ENCODE results near the gene FBXO27.
A peak's percentile ranks its signal among the peaks of the same experiment; 100 is the strongest.

The FBXO27 gene

DNA sequence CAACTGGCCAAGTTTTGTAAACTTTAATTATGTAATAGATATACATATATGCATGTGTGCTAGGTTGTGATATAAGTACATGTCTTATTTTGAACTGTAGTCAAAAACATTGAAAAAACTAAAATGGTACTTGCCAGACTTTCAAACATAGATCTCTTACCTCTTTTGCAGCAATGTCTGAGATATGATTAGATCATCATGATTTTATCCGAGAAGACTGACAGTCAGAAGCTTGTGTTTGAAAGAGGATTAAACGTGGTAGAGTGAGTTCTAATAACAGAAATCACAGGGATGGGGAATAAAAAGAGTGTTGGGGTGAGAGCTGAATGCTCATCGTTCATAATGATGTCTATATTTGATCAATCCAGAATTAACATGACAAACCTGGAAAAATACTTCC is 33.6 kb upstream of the FBXO27 start:
- H3K27ac ChIP-seq, result peak overlapping the region; percentile 71
- H3K4me3 ChIP-seq (ENCODE audit: low read depth, low read length), result peak overlapping the region; percentile 12
- H2AFZ ChIP-seq, result peak overlapping the region; percentile 2
- H3K4me2 ChIP-seq (ENCODE audit: low read length), result peak overlapping the region; percentile 39
- H3K79me2 ChIP-seq, result no peaks in the 10 kb centered on the region
- no peaks in the 10 kb centered on the region for H3K27me3 ChIP-seq (ENCODE audit: control insufficient read depth, insufficient read depth, low read length)
- H3K36me3 ChIP-seq (ENCODE audit: control insufficient read depth, insufficient read depth, low read length), result no peaks in the 10 kb centered on the region
- no peak overlapping the region for H3K9ac ChIP-seq
- TF ChIP-seq CTCF (IDR thresholded peaks at IDR 0.05), result no peak
- H3K9me3 ChIP-seq (ENCODE audit: control insufficient read depth, low read length), result no peaks in the 10 kb centered on the region
- peaks cover 24% of the 10 kb centered on the region for H3K4me1 ChIP-seq

- Histone ChIP-seq H3K9ac (no peak overlapping the region), H3K27ac (no peak overlapping the region), H3K4me1 (peaks cover 24% of the 10 kb centered on the region), H2AFZ (no peak overlapping the region), H3K4me2 (ENCODE audit: low read length) (no peak overlapping the region), H3K36me3 (ENCODE audit: control insufficient read depth, insufficient read depth, low read length) (no peaks in the 10 kb centered on the region), H3K9me3 (ENCODE audit: control insufficient read depth, low read length) (no peaks in the 10 kb centered on the region), H3K27me3 (ENCODE audit: control insufficient read depth, insufficient read depth, low read length) (no peaks in the 10 kb centered on the region), H3K4me3 (ENCODE audit: low read depth, low read length) (no peak overlapping the region), H3K79me2 (no peaks in the 10 kb centered on the region)
- no peak for TF ChIP-seq CTCF (IDR thresholded peaks at IDR 0.05)
Observed at GRCh38 chr19:39064405-39064804, 32.1 kb upstream of the FBXO27 start.

GRCh38 chr19:39060171-39060570 is 27.8 kb upstream of the FBXO27 start:
- TF ChIP-seq CTCF (IDR thresholded peaks at IDR 0.05), result no peak
- Histone ChIP-seq H3K36me3 (ENCODE audit: control insufficient read depth, insufficient read depth, low read length) (no peaks in the 10 kb centered on the region), H3K4me1 (peaks cover 10% of the 10 kb centered on the region), H3K4me3 (ENCODE audit: low read depth, low read length) (no peak overlapping the region), H3K9me3 (ENCODE audit: control insufficient read depth, low read length) (no peaks in the 10 kb centered on the region), H3K4me2 (ENCODE audit: low read length) (no peak overlapping the region), H3K27ac (no peak overlapping the region), H3K79me2 (no peaks in the 10 kb centered on the region), H2AFZ (no peak overlapping the region), H3K9ac (no peak overlapping the region), H3K27me3 (ENCODE audit: control insufficient read depth, insufficient read depth, low read length) (no peaks in the 10 kb centered on the region)

DNA sequence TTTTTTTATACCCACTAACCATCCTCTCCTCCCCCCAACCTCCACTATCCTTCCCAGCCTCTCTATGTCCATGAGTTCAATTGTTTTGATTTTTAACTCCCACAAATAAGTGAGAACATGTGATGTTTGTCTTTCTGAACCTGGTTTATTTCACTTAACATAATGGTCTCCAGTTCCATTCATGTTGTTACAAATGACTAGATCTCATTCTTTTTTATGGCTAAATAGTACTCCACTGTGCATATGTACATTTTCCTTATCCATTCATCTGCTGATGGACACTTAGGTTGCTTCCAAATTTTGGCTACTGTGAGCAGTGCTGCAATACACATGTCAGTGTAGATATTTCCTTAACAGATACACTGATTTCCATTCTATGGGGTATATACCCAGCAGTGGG is 27.0 kb upstream of the FBXO27 start:
- no peak for TF ChIP-seq CTCF (IDR thresholded peaks at IDR 0.05)
- Histone ChIP-seq H3K36me3 (ENCODE audit: control insufficient read depth, insufficient read depth, low read length) (no peaks in the 10 kb centered on the region), H2AFZ (no peak overlapping the region), H3K4me3 (ENCODE audit: low read depth, low read length) (no peak overlapping the region), H3K4me2 (ENCODE audit: low read length) (no peak overlapping the region), H3K27me3 (ENCODE audit: control insufficient read depth, insufficient read depth, low read length) (no peaks in the 10 kb centered on the region), H3K79me2 (no peaks in the 10 kb centered on the region), H3K27ac (no peak overlapping the region), H3K9ac (no peak overlapping the region), H3K9me3 (ENCODE audit: control insufficient read depth, low read length) (no peaks in the 10 kb centered on the region), H3K4me1 (peaks cover 10% of the 10 kb centered on the region)

GRCh38 chr19:39057615-39058014 is 25.3 kb upstream of the FBXO27 start:
- Histone ChIP-seq H3K9me3 (ENCODE audit: control insufficient read depth, low read length) (no peaks in the 10 kb centered on the region), H3K27ac (no peak overlapping the region), H3K4me2 (ENCODE audit: low read length) (no peak overlapping the region), H3K79me2 (no peaks in the 10 kb centered on the region), H3K36me3 (ENCODE audit: control insufficient read depth, insufficient read depth, low read length) (no peaks in the 10 kb centered on the region), H3K27me3 (ENCODE audit: control insufficient read depth, insufficient read depth, low read length) (no peaks in the 10 kb centered on the region), H3K9ac (no peak overlapping the region), H3K4me3 (ENCODE audit: low read depth, low read length) (no peak overlapping the region), H2AFZ (no peak overlapping the region), H3K4me1 (peaks cover 10% of the 10 kb centered on the region)
- TF ChIP-seq CTCF (IDR thresholded peaks at IDR 0.05), result no peak

Measured in parathyroid adenoma (tissue), 2 donors.